Right ventricle myocardium superior (tissue), 1 donor: ENCODE results near the gene CDK6. TPM values are rescaled to one million over a fixed set of nuclear protein-coding genes. Genes with fewer than 3 reads are reported as not detected.
"Not testable (repeated sequence)": the region's sequence is repeated elsewhere in the genome, so short reads cannot be mapped to it uniquely, and the experiment has no call there.

ENCODE experiments used
- ATAC-seq: fragments of 200-7000 bp; cut with Tn5 transposase; one replicate; pipeline ENCODE4 v1.9.1; 2020; ENCODE audit warnings: mild to moderate bottlenecking; ENCODE audit not compliant: poor library complexity
- DNase-seq: peaks from one replicate; pipeline ENCODE4 v3.0.0-alpha.2; 2020
- intact Hi-C: fragments of 100-400 bp; cut with DNase I; formaldehyde crosslinking; loops from one replicate; pipeline ENCODE4 v1.11.2; 2022
- total RNA-seq: library from RNA; stranded (reverse); fragmentation: NEBNext Ultra II Directional; extraction: Animal tissue kit (Norgen Biotek cat#: 25700); gene quantifications from one replicate; pipeline ENCODE4 v1.2.1, GENCODE V29; 2021
- donor health status: DM: no; HTN: yes; CAD: no; lungs with severe emphysema.

The CDK6 gene
- total RNA-seq, 1 donor from 2014 or later: 22.3 TPM

GRCh38 chr7:92611735-92612134 lies 224.6 kb downstream of the CDK6 start:
- intact Hi-C loops: no loop called here
- no peak for ATAC-seq

GRCh38 chr7:92609921-92610518 lies 226.4 kb downstream of the CDK6 start:
- ATAC-seq: no peak
- intact Hi-C loops: no loop called here

More at GRCh38 chr7:92611735-92612134, 224.6 kb downstream of the CDK6 start:
- no peak for DNase-seq

GRCh38 chr7:92608380-92609322 lies 227.7 kb downstream of the CDK6 start:
- intact Hi-C loops: no loop called here
- DNase-seq (peak; percentile 50), ATAC-seq (peak; percentile 50)

More at GRCh38 chr7:92609921-92610518, 226.4 kb downstream of the CDK6 start:
- DNase-seq: no peak

GRCh38 chr7:92606985-92607384 lies 229.4 kb downstream of the CDK6 start:
- peak; percentile 51 for ATAC-seq
- intact Hi-C loops: no loop called here
- no peak for DNase-seq

GRCh38 chr7:92604517-92604916 lies 231.9 kb downstream of the CDK6 start:
- DNase-seq, ATAC-seq, intact Hi-C loops: not testable (repeated sequence)

- DNase-seq (no peak), ATAC-seq (no peak)
- intact Hi-C loops: no loop called here
These were observed 233.3 kb downstream of the CDK6 start for GRCh38 chr7:92603089-92603445.

- intact Hi-C loops: no loop called here
- no peak for DNase-seq
- peak; percentile 24 for ATAC-seq
These were observed 233.9 kb downstream of the CDK6 start for GRCh38 chr7:92602352-92603088.

- ATAC-seq (no peak), DNase-seq (no peak)
- intact Hi-C loops: no loop called here
These were observed 237.9 kb downstream of the CDK6 start for GRCh38 chr7:92598310-92598981.

- ATAC-seq: no peak
- DNase-seq: no peak
- intact Hi-C loops: no loop called here
These were observed 241.1 kb downstream of the CDK6 start for GRCh38 chr7:92595281-92595680.

- intact Hi-C loops: no loop called here
- ATAC-seq (no peak), DNase-seq (no peak)
These were observed 241.6 kb downstream of the CDK6 start for GRCh38 chr7:92594746-92595145.

GRCh38 chr7:92590711-92591310 lies 245.6 kb downstream of the CDK6 start:
- DNase-seq (peak; percentile 43), ATAC-seq (no peak)
- intact Hi-C loops: no loop called here

- DNase-seq (no peak), ATAC-seq (no peak)
- intact Hi-C loops: no loop called here
These were observed 247.3 kb downstream of the CDK6 start for GRCh38 chr7:92589056-92589455.

- intact Hi-C loops: no loop called here
- DNase-seq (no peak), ATAC-seq (no peak)
These were observed 247.8 kb downstream of the CDK6 start for GRCh38 chr7:92588561-92588960.

- DNase-seq (no peak), ATAC-seq (no peak)
- intact Hi-C loops: no loop called here
These were observed 249.5 kb downstream of the CDK6 start for GRCh38 chr7:92586841-92587240.

- ATAC-seq (no peak), DNase-seq (no peak)
- intact Hi-C loops: no loop called here
These were observed 250.0 kb downstream of the CDK6 start for GRCh38 chr7:92586403-92586802.

GRCh38 chr7:92584953-92585352 lies 251.4 kb downstream of the CDK6 start:
- ATAC-seq (no peak), DNase-seq (no peak)
- intact Hi-C loops: no loop called here

GRCh38 chr7:92582948-92583347 lies 253.4 kb downstream of the CDK6 start:
- intact Hi-C loops: no loop called here
- DNase-seq: no peak
- ATAC-seq: no peak

- ATAC-seq (no peak), DNase-seq (no peak)
- intact Hi-C loops: no loop called here
These were observed 260.1 kb downstream of the CDK6 start for GRCh38 chr7:92576296-92576695.

GRCh38 chr7:92569137-92569536 lies 267.2 kb downstream of the CDK6 start:
- intact Hi-C loops: no loop called here
- no peak for DNase-seq
- ATAC-seq: no peak
